Hematopoietic multipotent progenitor cell treated with erythropoietin and hydrocortisone succinate and interleukin-3 and kit ligand, for 15 days (in vitro differentiated cells): ENCODE data around the gene COL13A1.

Experiments used
- DNase-seq: peaks from one replicate; pipeline ENCODE4 v3.0.0-alpha.2; 2015; ENCODE audit warnings: low spot score

The COL13A1 gene

GRCh38 chr10:69949770-69950169 lies 148.1 kb downstream of the COL13A1 start:
- no peak for DNase-seq

DNA sequence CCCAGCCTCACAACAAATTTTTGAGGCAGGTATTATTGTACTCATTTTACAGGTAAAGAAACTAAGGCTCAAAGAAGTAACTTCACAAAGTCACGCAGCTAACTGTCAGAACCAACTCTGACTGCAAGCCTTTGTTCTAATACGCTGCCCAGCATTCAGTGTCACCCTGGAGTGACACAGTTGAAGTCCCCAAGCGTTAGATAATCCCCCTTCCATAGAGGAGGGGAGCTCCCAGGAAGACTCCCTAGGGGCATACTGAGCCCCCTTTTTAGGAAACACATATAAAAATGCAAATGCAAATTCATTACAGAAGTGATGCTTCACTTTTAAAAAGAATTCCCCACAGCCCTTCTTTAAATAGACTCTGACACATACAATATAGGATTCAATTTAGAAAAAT lies 150.0 kb downstream of the COL13A1 start:
- DNase-seq: no peak

DNA sequence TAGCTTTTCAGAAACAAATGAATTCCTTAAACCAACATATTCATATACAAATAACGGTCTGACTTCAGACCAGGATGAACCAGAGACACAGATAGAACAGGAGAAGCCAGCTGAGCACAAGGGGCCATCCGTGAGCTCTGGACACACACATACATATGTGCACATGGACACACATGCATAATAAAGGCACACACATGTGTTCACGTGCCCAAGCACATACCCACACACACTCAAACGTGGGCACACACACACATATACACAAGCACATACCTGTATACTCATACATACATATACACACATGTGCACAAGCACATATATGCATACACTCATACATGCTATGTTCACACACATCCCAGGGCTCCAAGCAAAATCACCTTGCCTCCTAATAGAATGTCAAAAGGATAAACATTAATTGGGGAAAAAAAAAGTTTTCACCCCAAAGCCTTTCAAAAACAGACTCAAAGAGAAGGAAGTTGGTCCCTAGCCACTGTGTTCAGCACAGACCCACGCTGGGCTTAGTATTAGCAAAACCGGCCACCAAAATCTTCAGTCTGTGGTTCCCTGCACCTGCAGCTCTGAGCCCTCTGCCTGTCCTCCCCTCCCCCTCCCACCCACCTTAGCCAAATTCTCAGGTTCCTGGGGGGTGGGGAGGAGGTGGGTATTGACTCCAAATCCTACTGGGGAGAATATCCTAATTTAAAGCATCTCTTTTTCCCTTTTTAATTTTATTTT lies 150.5 kb downstream of the COL13A1 start:
- no peak for DNase-seq

DNA sequence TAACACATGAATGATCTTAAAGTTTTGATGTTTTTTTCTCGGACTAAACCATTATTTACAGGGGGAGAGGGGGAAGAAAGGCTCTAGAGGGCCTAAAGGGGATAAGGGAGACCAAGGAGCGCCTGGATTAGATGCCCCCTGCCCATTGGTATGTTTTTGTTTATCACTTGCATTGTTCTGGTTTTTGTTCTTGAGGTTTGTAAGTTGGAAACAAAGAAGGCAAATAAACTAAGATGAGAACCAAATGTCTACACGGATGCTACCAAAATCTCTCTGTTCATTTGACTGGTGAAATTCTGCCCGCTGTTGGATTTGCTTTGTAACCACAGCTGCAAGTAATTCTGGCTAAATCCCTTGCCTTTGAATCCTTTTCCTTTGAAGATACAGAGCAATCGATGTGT lies 151.1 kb downstream of the COL13A1 start:
- DNase-seq: no peak

GRCh38 chr10:69953851-69954250 lies 152.1 kb downstream of the COL13A1 start:
- no peak for DNase-seq

- DNase-seq: no peak
Measured at GRCh38 chr10:69955211-69955805, 153.6 kb downstream of the COL13A1 start.

DNA sequence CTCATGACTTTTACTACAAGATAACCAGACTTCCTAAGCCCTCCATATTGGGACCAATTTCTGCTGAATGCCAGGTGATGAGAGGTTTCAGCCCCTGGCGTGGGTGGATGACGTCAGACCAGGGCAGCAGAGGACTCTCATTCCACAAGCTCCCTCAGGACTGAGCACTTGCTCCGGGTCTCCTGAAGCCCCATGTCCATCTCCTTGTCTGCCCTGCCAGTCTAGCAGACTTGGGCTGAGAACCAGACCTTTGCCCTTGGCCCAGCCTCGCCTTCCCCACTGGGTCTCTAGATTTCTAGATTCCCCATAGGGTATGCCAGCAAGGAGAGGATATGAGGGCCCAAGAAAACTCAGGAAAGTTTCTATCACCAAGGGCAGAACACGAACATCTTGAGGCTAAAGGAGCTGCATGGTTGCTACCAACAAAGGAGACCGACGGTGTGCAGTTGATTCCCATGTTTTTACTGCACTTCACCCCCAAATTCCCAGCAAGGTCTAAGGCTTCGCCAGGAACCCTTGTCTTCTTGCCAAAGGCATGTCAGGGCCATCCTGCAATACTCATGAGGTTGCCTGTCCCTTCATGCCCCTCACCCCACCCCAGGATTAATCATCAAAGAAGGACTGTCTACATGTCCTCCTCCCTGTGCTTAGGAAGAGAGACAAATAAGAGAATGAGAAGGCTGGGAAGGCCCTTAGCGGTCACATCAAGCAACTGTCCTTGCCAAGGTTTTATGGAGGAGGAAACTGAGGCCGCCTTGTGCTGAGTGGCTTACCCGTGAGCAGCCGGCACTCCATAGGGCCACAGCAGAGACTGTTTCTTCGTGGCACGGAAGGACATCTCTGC lies 154.4 kb downstream of the COL13A1 start:
- DNase-seq: no peak

GRCh38 chr10:69956741-69957230 lies 155.1 kb downstream of the COL13A1 start:
- no peak for DNase-seq

DNA sequence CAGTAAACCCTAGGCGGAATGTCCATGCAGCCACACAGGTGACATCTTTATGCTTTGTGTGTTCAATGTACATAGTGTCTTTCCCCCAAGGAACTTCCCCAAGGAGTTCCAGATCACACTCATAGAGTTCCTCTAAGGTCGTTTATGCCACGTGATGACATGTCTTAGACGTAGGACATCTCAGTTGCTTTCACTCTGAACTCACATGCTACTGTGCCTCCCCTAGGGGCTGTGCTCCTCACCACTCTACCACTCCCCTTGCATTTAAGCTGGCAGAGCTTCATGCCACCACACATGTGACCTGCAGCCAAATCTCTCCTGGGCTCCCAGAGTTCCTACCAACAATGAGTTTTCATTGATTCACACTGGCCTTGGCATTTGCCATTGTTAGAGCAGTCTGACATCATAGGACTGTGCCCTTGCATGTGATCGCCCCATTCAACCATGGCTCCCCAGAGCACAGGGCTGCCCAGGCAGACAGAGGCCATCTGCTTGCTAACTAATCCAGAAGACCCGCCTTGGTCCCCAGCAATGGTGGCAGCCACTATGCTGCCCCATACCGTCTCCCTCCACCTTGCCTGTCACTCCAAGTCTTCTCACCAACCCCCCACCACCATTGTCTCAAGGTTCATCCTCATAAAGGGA lies 155.7 kb downstream of the COL13A1 start:
- DNase-seq: no peak

DNA sequence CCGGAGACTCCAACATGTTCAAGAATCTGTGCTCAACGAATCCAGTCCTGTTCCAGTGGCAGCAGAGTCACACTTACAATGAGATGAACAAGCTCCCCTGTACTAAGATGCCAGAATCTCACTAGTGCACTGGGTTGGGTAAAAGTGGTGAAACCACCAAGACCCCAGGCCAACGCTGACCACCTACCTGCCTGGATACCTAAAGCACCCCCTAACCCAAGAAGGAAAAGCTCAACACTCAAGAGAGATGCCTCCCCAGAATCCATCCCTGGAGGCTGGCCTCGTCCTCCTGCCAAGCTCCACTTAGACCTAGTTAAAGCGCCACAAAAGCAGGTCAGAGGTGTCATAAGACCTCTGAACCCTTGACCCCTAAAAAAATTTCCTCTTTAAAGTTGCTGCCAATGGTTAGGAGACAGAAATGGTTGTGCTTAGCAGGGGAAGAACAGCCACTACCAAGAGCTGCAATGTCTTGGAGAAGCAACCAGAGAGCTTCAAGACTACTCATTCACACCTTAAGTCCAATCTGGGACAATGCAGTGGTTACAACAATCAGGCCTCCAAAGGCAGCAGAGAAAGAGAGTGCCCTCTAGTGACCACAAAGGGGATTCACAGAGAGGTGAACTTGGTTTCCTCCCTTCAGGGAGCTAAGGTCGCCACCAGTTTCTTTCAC lies 156.3 kb downstream of the COL13A1 start:
- DNase-seq: peak; percentile 31

- no peak for DNase-seq
Measured at GRCh38 chr10:69958556-69958902, 156.8 kb downstream of the COL13A1 start.

- no peak for DNase-seq
Measured at GRCh38 chr10:69959911-69960310, 158.2 kb downstream of the COL13A1 start.

- no peak for DNase-seq
Measured at GRCh38 chr10:69960606-69960987, 158.9 kb downstream of the COL13A1 start.

DNA sequence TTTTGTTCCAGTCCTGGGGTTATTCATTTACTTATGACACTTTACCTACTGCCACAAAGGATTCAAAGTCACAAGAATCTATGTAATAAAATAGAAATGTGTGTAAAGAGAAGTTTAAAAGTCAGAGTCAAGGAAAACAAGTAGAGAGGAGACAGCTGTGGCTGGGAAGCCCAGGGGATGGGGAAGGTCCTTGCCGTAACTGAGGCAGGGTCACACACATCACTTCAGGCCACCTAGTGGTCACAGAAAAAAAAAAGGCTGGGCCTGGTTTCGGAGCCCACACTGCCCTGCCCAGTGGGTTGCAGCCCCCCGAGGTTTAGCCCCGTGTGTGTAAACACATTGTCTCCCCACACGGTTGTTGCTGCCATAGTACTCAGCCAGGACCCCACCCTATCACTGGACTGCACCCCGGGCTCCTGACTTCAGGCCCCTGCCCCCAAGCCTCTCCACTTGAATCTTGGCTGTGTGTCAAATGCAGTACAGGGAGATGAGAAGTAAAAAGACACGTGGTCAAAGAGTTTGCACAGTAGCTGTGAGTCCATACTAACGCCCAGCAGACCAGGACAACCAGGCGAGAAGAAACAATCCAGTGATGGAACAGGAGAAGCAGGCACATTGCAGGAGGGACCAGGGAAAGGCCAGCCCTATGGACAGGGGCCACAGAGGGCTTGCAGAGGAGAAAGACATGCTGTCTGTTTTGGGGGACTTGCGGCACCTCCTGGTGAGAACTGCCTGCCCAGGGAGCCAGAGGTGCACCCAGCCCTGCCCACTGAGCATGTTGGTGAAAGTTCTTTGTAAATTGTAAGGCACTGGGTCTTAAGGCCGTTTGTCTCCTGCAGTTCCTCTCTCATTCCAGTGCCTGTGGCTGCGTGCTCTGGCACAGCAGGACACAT lies 159.5 kb downstream of the COL13A1 start:
- DNase-seq: no peak

DNA sequence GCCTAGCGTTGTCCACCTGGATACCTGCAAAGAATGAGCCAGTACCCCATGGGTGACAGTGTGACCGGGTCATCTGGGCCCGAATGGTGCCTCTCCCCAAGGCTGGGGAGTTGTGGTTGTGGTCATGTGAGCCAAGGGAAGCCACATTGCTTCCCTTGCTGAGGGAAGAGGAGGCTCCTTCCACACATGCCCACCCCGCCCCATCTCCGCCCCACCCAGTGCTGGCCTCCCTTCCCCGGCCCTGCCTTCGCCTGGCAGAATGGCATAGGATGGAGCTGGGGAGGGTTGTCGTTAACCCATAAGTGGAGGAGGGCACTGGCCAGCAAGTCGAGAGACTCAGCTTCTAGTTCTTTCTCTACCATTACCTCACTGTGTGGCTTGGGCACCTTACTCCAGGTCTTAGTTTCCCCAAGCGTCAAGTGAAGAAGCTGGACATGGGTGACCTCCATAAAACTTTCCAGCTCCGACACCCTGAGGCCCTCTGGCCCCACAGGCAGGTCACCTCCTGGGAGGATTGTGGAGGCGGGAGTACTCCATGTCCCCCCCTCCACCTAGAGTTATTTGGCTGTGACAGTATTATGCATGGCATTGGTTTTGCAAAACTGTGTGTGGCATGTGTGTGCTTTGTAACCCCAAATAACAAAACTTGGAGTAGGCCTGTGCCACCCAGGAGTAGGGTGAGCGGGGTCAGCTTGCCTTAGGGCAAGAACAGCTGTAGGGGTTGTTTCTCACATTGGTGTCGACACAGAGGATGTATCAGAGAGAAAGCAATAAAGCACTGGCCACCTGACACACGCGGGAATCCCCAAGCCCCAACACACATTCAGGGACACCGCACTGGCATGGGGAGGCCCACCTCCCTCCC lies 160.4 kb downstream of the COL13A1 start:
- no peak for DNase-seq

DNA sequence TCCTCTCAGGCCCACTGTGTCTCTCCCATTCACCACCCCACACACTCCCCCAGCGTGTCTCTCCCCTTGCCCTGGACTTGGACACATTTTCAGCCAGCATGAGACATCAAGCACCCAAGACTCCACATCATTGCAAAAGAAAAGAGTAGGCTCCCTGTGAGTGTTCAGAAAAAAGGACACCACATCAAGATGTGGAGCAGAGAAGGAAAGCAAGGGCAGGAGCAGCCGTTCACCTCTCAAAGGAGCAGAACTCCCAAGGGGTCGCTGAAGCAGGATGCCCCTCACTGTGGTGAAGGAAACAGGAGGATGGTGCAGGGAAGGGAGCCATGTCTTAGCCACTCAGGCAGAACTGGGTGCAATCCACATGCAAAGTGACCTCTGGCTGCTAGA lies 161.0 kb downstream of the COL13A1 start:
- DNase-seq: no peak

DNA sequence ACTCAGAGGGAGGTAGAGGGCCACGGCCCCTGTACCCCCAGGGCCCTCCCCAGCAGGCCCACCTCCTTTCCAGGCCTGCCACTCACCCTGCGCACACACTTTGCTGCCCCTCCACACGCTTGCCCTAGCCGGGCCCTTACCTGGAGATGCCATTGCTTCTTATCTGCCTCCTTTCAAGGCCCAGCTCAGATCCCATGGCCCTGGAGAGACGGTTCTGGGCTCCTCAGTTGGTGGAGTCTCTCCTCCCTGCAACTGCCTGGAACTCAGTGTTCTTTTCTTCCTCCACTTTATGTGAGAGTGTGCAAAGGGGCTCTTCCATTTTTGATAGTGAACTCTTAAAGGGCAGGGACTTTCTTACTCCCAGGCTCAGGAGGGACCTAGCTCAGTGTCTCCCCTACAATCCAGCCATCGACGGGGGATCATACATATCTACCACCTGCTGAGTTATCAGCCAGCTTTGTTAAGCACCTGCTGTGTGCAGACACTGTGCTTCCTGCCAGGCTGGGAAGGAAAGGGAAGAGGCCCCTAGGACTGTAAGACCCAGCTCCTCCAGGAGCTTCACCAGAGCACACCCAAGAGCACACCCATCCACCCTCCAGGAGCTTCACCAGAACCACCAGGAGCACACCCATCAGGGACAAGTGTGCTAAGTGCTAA lies 161.6 kb downstream of the COL13A1 start:
- no peak for DNase-seq

DNA sequence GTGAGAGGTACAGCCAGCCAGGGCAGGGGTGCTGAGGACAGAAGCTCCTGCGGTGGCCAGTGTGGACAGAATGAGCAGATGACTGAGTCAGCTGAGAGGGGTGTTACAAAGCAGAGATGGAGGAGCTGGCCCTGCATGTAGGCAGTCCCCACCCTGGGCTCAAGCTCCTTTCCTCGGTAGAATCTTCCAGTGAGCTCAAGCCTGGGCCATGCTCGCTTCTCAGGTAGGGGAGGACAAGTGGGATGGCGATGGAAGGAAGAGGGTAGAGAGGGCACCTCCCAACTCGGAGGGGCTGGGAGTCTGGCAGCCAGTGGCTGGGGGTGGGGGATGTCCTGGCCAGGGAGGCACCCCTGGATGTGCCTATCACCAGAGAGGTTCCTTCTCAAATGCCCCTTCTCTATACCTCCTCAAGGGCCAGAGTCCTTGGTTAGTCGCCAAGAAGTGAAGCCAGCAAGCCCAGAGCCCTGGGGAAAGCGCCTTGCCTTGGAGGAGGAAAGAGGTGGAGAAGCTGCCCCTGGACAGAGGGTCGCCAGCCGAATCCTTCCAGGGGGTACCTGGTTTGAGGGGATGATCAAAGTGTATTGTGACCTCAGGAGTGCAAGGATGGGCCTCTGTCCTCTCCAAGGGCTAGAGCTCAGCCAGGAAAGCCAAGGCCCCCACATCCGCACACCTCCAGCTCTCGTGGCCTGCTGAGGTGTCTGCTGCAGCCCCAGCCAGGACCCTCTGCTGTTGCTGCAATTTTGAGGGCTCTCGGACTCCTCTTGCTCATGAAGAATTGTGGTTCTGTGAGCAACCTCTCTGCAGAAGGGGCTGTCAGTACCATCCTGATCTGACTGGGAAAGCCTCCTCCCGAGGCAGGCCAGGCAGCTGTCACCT lies 162.4 kb downstream of the COL13A1 start:
- no peak for DNase-seq
